Ectodermal cell (in vitro differentiated cells): Measurements from ENCODE around the gene LRRC51.
A peak's percentile ranks its signal among the peaks of the same experiment; 100 is the strongest.

ENCODE experiments used
- H3K27ac ChIP-seq: 2 replicates; pipeline ENCODE4 v1.7.0; 2013; ENCODE audit warnings: mild to moderate bottlenecking, low read depth, low read length; ENCODE audit not compliant: insufficient read depth, poor library complexity, severe bottlenecking
- H3K27me3 ChIP-seq: 2 replicates; pipeline ENCODE4 v1.7.0; 2013; ENCODE audit warnings: mild to moderate bottlenecking, low read length; ENCODE audit not compliant: insufficient read depth, control insufficient read depth, poor library complexity, severe bottlenecking
- H3K36me3 ChIP-seq: one replicate; pipeline ENCODE4 v1.7.0; 2013; ENCODE audit warnings: low read length; ENCODE audit not compliant: control insufficient read depth, insufficient read depth
- H3K4me1 ChIP-seq: one replicate; pipeline ENCODE4 v1.7.0; 2013; ENCODE audit warnings: low read length; ENCODE audit not compliant: control insufficient read depth, insufficient read depth
- H3K4me3 ChIP-seq: 2 replicates; pipeline ENCODE4 v1.7.0; 2013; ENCODE audit warnings: low read depth, low read length, control low read depth; ENCODE audit not compliant: insufficient read depth
- H3K9me3 ChIP-seq: 2 replicates; pipeline ENCODE4 v1.7.0; 2013; ENCODE audit warnings: mild to moderate bottlenecking, low read length, moderate library complexity; ENCODE audit not compliant: control insufficient read depth
- WGBS, 2 experiments: methylation state at CpG; one replicate each; pipeline ENCODE4 v1.1.7; 2013; ENCODE audit warnings: missing lambda C conversion rate in 2 of 2; 5-methylcytosine and 5-hydroxymethylcytosine counted together

The LRRC51 gene

DNA sequence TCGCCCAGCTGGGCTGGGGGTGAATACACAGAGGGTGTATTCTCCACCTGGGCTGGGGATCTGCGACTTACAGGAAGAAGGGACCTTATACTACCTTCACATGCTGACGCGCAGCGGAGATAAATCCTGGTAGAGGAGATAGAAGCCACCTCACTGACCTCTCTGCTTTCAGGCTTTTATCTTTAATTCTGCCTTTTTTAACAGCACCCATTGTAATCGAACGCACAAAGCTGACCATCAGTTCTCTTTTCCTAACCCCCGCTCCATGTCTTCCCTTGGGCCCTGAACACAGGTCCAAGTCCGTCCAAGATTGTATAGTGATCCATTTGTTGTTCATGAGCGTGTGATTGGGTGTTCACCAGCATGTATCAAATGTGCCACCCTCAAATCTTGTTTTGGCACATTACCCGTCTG lies 23.1 kb downstream of the LRRC51 start:
- Histone ChIP-seq H3K36me3 (peaks cover 2% of the 10 kb centered on the region), H3K4me3 (peak overlapping the region; percentile 94)
- 91 to 95% methylated on average over 11 of the region's 11 CpGs for WGBS, 2 experiments

GRCh38 chr11:72105888-72106287 lies 25.2 kb downstream of the LRRC51 start, which contains the start of gene TOMT:
Gene TOMT, plus strand, starts transcription at chr11:72105924. Its CDS starts 28 bp downstream, at chr11:72105952.
- 94 to 95% methylated on average over 14 of the region's 14 CpGs for WGBS, 2 experiments
- H3K36me3 ChIP-seq: no peaks in the 10 kb centered on the region
- no peak within 1 kb of the TSS for H3K27ac ChIP-seq
- H3K9me3 ChIP-seq: no peaks in the 10 kb centered on the region
- no peaks in the 10 kb centered on the region for H3K27me3 ChIP-seq
- H3K4me3 ChIP-seq: no peak within 1 kb of the TSS
- peaks cover 8% of the 10 kb centered on the region for H3K4me1 ChIP-seq

More for the DNA sequence above, 23.1 kb downstream of the LRRC51 start:
- H3K4me1 ChIP-seq: peaks cover 8% of the 10 kb centered on the region
- H3K27me3 ChIP-seq: no peaks in the 10 kb centered on the region
- H3K9me3 ChIP-seq: no peaks in the 10 kb centered on the region
- peak overlapping the region; percentile 78 for H3K27ac ChIP-seq

GRCh38 chr11:72111300-72112142 lies 30.9 kb downstream of the LRRC51 start:
- Histone ChIP-seq H3K27me3 (peaks cover 25% of the 10 kb centered on the region), H3K36me3 (no peaks in the 10 kb centered on the region), H3K4me3 (peak overlapping the region; percentile 54), H3K27ac (peak overlapping the region; percentile 84), H3K9me3 (no peaks in the 10 kb centered on the region), H3K4me1 (no peaks in the 10 kb centered on the region)
- WGBS, 2 experiments: 9 to 14% methylated on average over 10 of the region's 10 CpGs

GRCh38 chr11:72112143-72112977 lies 31.7 kb downstream of the LRRC51 start, which contains the start of gene ANAPC15:
Gene ANAPC15, minus strand, starts transcription at chr11:72112695. Its CDS starts 1,419 bp downstream, at chr11:72111276.
- no peaks in the 10 kb centered on the region for H3K4me1 ChIP-seq
- no peaks in the 10 kb centered on the region for H3K36me3 ChIP-seq
- H3K4me3 ChIP-seq: peak within 1 kb of the TSS; percentile 54
- 0% methylated on average over 49 of the region's 49 CpGs for WGBS, 2 experiments
- peak within 1 kb of the TSS; percentile 84 for H3K27ac ChIP-seq
- peaks cover 33% of the 10 kb centered on the region for H3K27me3 ChIP-seq
- H3K9me3 ChIP-seq: no peaks in the 10 kb centered on the region

DNA sequence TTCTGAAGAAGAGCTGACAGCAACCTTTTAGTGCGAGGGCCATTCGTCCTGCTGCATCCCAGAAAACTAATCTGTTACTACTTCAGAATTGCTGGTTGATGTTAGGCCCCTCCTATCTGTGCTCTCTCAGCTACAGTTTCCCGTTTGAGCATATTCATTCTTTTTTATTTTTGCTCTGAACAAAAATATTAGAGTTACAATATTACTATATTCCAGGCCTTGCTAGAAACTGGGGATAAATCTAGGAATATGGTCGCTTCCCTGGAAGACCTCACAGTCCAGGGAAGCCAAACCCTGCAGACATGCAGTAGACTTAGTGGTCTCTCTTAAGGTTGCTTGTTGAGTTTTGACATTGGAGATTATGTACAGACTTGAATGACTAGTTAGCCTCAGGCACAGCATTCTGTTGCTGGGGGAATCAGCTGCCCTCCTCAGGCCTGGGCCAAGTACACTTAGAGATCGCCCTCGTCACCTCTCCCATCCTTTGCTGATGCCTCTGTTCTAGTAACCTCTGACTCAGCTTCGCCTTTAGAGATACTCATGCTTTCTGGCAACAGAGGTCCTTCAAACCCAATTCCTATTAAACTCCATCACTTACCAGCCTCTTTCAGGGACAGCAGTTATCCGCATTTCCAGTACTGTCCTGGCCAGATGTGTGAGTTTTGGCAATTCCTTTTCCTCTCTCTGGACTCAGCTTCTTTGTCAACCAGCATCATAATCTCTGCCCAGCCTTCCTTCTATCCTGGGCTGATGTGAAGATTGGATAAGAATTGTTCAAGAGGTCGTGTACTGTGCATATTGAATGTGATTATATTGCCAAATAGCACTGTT lies 32.5 kb downstream of the LRRC51 start:
- H3K9me3 ChIP-seq: no peaks in the 10 kb centered on the region
- peaks cover 35% of the 10 kb centered on the region for H3K27me3 ChIP-seq
- no peaks in the 10 kb centered on the region for H3K36me3 ChIP-seq
- WGBS, 2 experiments: 69 to 70% methylated on average over 8 to 9 of the region's 9 CpGs
- H3K27ac ChIP-seq: peak overlapping the region; percentile 84
- peak overlapping the region; percentile 54 for H3K4me3 ChIP-seq
- H3K4me1 ChIP-seq: no peaks in the 10 kb centered on the region

GRCh38 chr11:72114570-72114969 lies 33.9 kb downstream of the LRRC51 start:
- 90 to 97% methylated on average over 1 of the region's 1 CpG for WGBS, 2 experiments
- Histone ChIP-seq H3K4me1 (no peaks in the 10 kb centered on the region), H3K27ac (no peak overlapping the region), H3K4me3 (no peak overlapping the region), H3K9me3 (no peaks in the 10 kb centered on the region), H3K36me3 (no peaks in the 10 kb centered on the region), H3K27me3 (peaks cover 42% of the 10 kb centered on the region)

GRCh38 chr11:72116019-72116755 lies 35.5 kb downstream of the LRRC51 start:
- Histone ChIP-seq H3K36me3 (no peaks in the 10 kb centered on the region), H3K27ac (no peak overlapping the region), H3K9me3 (no peaks in the 10 kb centered on the region), H3K4me1 (no peaks in the 10 kb centered on the region), H3K4me3 (no peak overlapping the region), H3K27me3 (peaks cover 42% of the 10 kb centered on the region)
- 92 to 93% methylated on average over 6 of the region's 6 CpGs for WGBS, 2 experiments

- no peaks in the 10 kb centered on the region for H3K4me1 ChIP-seq
- H3K36me3 ChIP-seq: no peaks in the 10 kb centered on the region
- no peak overlapping the region for H3K4me3 ChIP-seq
- H3K9me3 ChIP-seq: no peaks in the 10 kb centered on the region
- no peak overlapping the region for H3K27ac ChIP-seq
- peaks cover 43% of the 10 kb centered on the region for H3K27me3 ChIP-seq
- 84 to 90% methylated on average over 5 to 6 of the region's 6 CpGs for WGBS, 2 experiments
Observed at GRCh38 chr11:72119198-72119597, 38.5 kb downstream of the LRRC51 start.

GRCh38 chr11:72120930-72121329 lies 40.3 kb downstream of the LRRC51 start:
- H3K4me3 ChIP-seq: no peak overlapping the region
- H3K4me1 ChIP-seq: no peaks in the 10 kb centered on the region
- H3K9me3 ChIP-seq: no peaks in the 10 kb centered on the region
- WGBS, 2 experiments: 87 to 92% methylated on average over 2 of the region's 2 CpGs
- H3K36me3 ChIP-seq: no peaks in the 10 kb centered on the region
- no peak overlapping the region for H3K27ac ChIP-seq
- peaks cover 26% of the 10 kb centered on the region for H3K27me3 ChIP-seq
